ENCODE data around the gene LPP.

DNA sequence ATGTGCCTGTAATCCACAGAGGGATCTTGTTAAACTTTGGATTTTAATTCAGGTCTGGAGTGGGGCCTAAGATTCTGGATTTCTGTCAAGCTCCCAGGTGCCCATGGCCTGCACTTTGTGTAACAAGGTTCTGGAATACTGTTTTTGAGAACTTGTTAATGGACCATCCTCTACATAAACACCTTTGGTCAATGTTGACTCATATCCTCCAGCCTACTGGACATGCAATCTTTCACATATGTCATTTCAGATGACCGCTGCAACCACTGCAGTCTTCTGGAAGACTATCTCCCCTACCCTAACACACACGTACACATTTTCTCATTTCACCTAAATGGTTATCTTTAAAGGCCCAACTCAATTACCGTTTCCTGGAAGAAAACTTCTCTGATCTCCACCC lies 715.7 kb downstream of the LPP start:
- TF ChIP-seq GATA2 (IDR thresholded peaks at IDR 0.05; ENCODE audit: low read depth, low read length) (no peak), GATA3 (IDR thresholded peaks at IDR 0.05; ENCODE audit: low read depth, low read length) (no peak)

Data from SH-SY5Y (cell line).